ENCODE results near the gene MAML1.
"Not testable (repeated sequence)": the region's sequence is repeated elsewhere in the genome, so short reads cannot be mapped to it uniquely, and the experiment has no call there.

MAML1 gene

GRCh38 chr5:179732918-179733771 is 523 bp downstream of the MAML1 start:
- peak; percentile 38 for DNase-seq (ENCODE audit: low spot score)

- DNase-seq (ENCODE audit: low spot score), result no peak
Observed at GRCh38 chr5:179733772-179734126, 1.1 kb downstream of the MAML1 start.

GRCh38 chr5:179734536-179735164 is 2.0 kb downstream of the MAML1 start:
- DNase-seq (ENCODE audit: low spot score), result no peak

- no peak for DNase-seq (ENCODE audit: low spot score)
Observed at GRCh38 chr5:179738742-179739141, 6.1 kb downstream of the MAML1 start.

GRCh38 chr5:179744106-179744505 is 11.5 kb downstream of the MAML1 start:
- not testable (repeated sequence) for DNase-seq (ENCODE audit: low spot score)

GRCh38 chr5:179746872-179747271 is 14.2 kb downstream of the MAML1 start:
- DNase-seq (ENCODE audit: low spot score), result no peak

- DNase-seq (ENCODE audit: low spot score), result no peak
Observed at GRCh38 chr5:179747811-179748210, 15.2 kb downstream of the MAML1 start.

- DNase-seq (ENCODE audit: low spot score), result no peak
Observed at GRCh38 chr5:179749857-179750508, 17.4 kb downstream of the MAML1 start.

GRCh38 chr5:179753971-179754370 is 21.3 kb downstream of the MAML1 start:
- DNase-seq (ENCODE audit: low spot score), result no peak

- DNase-seq (ENCODE audit: low spot score), result no peak
Observed at GRCh38 chr5:179755022-179755421, 22.4 kb downstream of the MAML1 start.

GRCh38 chr5:179758955-179759354 is 26.3 kb downstream of the MAML1 start:
- DNase-seq (ENCODE audit: low spot score), result no peak

GRCh38 chr5:179759581-179760551 is 27.2 kb downstream of the MAML1 start:
- no peak for DNase-seq (ENCODE audit: low spot score)

GRCh38 chr5:179762079-179762780 is 29.6 kb downstream of the MAML1 start:
- DNase-seq (ENCODE audit: low spot score), result no peak

GRCh38 chr5:179762781-179763176 is 30.2 kb downstream of the MAML1 start:
- DNase-seq (ENCODE audit: low spot score), result no peak

- peak; percentile 70 for DNase-seq (ENCODE audit: low spot score)
Observed at GRCh38 chr5:179763215-179763945, 30.8 kb downstream of the MAML1 start.

- DNase-seq (ENCODE audit: low spot score), result no peak
Observed at GRCh38 chr5:179764056-179764455, 31.4 kb downstream of the MAML1 start.

GRCh38 chr5:179765400-179765799 is 32.8 kb downstream of the MAML1 start:
- no peak for DNase-seq (ENCODE audit: low spot score)

- DNase-seq (ENCODE audit: low spot score), result no peak
Observed at GRCh38 chr5:179766021-179766725, 33.6 kb downstream of the MAML1 start.

GRCh38 chr5:179766726-179767455 is 34.3 kb downstream of the MAML1 start:
- DNase-seq (ENCODE audit: low spot score), result no peak

Data from LoVo (cell line).